ENCODE results near the gene MEX3C. TPM values are rescaled to one million over a fixed set of nuclear protein-coding genes. Genes with fewer than 3 reads are reported as not detected.

The MEX3C gene
- total RNA-seq, 6 experiments from 2014 or later = 31.2 to 39.3 (median 35.6) TPM

- Mint-ChIP-seq H3K4me1 (ENCODE audit: low read depth) (peaks cover 9% of the 10 kb centered on the region; the same call in 1 of the 2 replicates), H3K9me3 (no peaks in the 10 kb centered on the region), H3K4me3 (no peak overlapping the region), H3K27ac (no peak overlapping the region), H3K27me3 (ENCODE audit: insufficient read depth) (peaks cover 7% of the 10 kb centered on the region), H3K36me3 (ENCODE audit: low read depth) (no peaks in the 10 kb centered on the region)
- no peak for TF ChIP-seq CTCF (IDR thresholded peaks at IDR 0.05)
- no peak for DNase-seq
Measured at GRCh38 chr18:51153659-51154371, 43.7 kb downstream of the MEX3C start.

- DNase-seq = no peak
- no peak for TF ChIP-seq CTCF (IDR thresholded peaks at IDR 0.05)
- Mint-ChIP-seq H3K36me3 (ENCODE audit: low read depth) (no peaks in the 10 kb centered on the region), H3K27me3 (ENCODE audit: insufficient read depth) (peaks cover 7% of the 10 kb centered on the region), H3K4me3 (no peak overlapping the region), H3K27ac (no peak overlapping the region), H3K4me1 (ENCODE audit: low read depth) (peaks cover 9% of the 10 kb centered on the region; the same call in 1 of the 2 replicates), H3K9me3 (no peaks in the 10 kb centered on the region)
Measured at GRCh38 chr18:51151568-51152511, 45.6 kb downstream of the MEX3C start.

GRCh38 chr18:51151185-51151567, 46.3 kb downstream of the MEX3C start:
- Mint-ChIP-seq H3K36me3 (ENCODE audit: low read depth) (no peaks in the 10 kb centered on the region), H3K27me3 (ENCODE audit: insufficient read depth) (peaks cover 7% of the 10 kb centered on the region), H3K27ac (no peak overlapping the region), H3K9me3 (no peaks in the 10 kb centered on the region), H3K4me3 (no peak overlapping the region), H3K4me1 (ENCODE audit: low read depth) (peaks cover 9% of the 10 kb centered on the region; the same call in 1 of the 2 replicates)
- no peak for TF ChIP-seq CTCF (IDR thresholded peaks at IDR 0.05)
- DNase-seq = no peak

- no peaks in the 10 kb centered on the region for H3K9me3 Mint-ChIP-seq
- no peak overlapping the region for H3K27ac Mint-ChIP-seq
- H3K4me3 Mint-ChIP-seq = no peak overlapping the region
- peaks cover 9% of the 10 kb centered on the region; the same call in 1 of the 2 replicates for H3K4me1 Mint-ChIP-seq (ENCODE audit: low read depth)
- H3K36me3 Mint-ChIP-seq (ENCODE audit: low read depth) = no peaks in the 10 kb centered on the region
- DNase-seq = peak; percentile 58
- H3K27me3 Mint-ChIP-seq (ENCODE audit: insufficient read depth) = peaks cover 8% of the 10 kb centered on the region
- TF ChIP-seq CTCF (IDR thresholded peaks at IDR 0.05) = no peak
Measured at GRCh38 chr18:51150113-51150700, 47.3 kb downstream of the MEX3C start.

- Mint-ChIP-seq H3K27ac (no peak overlapping the region), H3K4me1 (ENCODE audit: low read depth) (peaks cover 9% of the 10 kb centered on the region; the same call in 1 of the 2 replicates), H3K4me3 (no peak overlapping the region), H3K36me3 (ENCODE audit: low read depth) (no peaks in the 10 kb centered on the region), H3K27me3 (ENCODE audit: insufficient read depth) (peaks cover 10% of the 10 kb centered on the region), H3K9me3 (no peaks in the 10 kb centered on the region)
- TF ChIP-seq CTCF (IDR thresholded peaks at IDR 0.05) = no peak
- DNase-seq = no peak
Measured at GRCh38 chr18:51149670-51150069, 47.8 kb downstream of the MEX3C start.
